T1000 (cell line): ENCODE data around the gene KNG1.
"Not testable (repeated sequence)": the region's sequence is repeated elsewhere in the genome, so short reads cannot be mapped to it uniquely, and the experiment has no call there.

Experiments
- DNase-seq: peaks from one replicate; lab custom pipeline; 2025; ENCODE audit warnings: mixed read lengths; lab: John Stamatoyannopoulos, UW

KNG1 gene

GRCh38 chr3:186710694-186711093 lies 6.5 kb upstream of the KNG1 start:
- not testable (repeated sequence) for DNase-seq

- DNase-seq = no peak
These were observed 3.7 kb upstream of the KNG1 start for GRCh38 chr3:186713499-186713898.

GRCh38 chr3:186719945-186720739 lies 3.0 kb downstream of the KNG1 start:
- DNase-seq = no peak

GRCh38 chr3:186722457-186722856 lies 5.3 kb downstream of the KNG1 start:
- DNase-seq = no peak

GRCh38 chr3:186724911-186725310 lies 7.8 kb downstream of the KNG1 start:
- no peak for DNase-seq

- DNase-seq = no peak
These were observed 15.1 kb downstream of the KNG1 start for GRCh38 chr3:186732169-186732766.

GRCh38 chr3:186742618-186743380 lies 25.6 kb downstream of the KNG1 start:
- no peak for DNase-seq

- no peak for DNase-seq
These were observed 26.5 kb downstream of the KNG1 start for GRCh38 chr3:186743666-186744065.

- no peak for DNase-seq
These were observed 28.8 kb downstream of the KNG1 start for GRCh38 chr3:186746008-186746407.

- DNase-seq = no peak
These were observed 33.2 kb downstream of the KNG1 start for GRCh38 chr3:186750316-186750715.

- DNase-seq = no peak
These were observed 34.3 kb downstream of the KNG1 start for GRCh38 chr3:186751480-186751879.

GRCh38 chr3:186754006-186754405 lies 36.8 kb downstream of the KNG1 start:
- DNase-seq = no peak

GRCh38 chr3:186754871-186755270 lies 37.7 kb downstream of the KNG1 start:
- DNase-seq = no peak

GRCh38 chr3:186757214-186757613 lies 40.1 kb downstream of the KNG1 start:
- no peak for DNase-seq

- no peak for DNase-seq
These were observed 40.6 kb downstream of the KNG1 start for GRCh38 chr3:186757686-186758220.

- no peak for DNase-seq
These were observed 42.2 kb downstream of the KNG1 start for GRCh38 chr3:186759231-186759930.

GRCh38 chr3:186760141-186760833 lies 43.1 kb downstream of the KNG1 start:
- DNase-seq = no peak

GRCh38 chr3:186760897-186761447 lies 43.8 kb downstream of the KNG1 start:
- no peak for DNase-seq

GRCh38 chr3:186772281-186772694 lies 55.1 kb downstream of the KNG1 start:
- DNase-seq = no peak

GRCh38 chr3:186772701-186773417 lies 55.7 kb downstream of the KNG1 start:
- DNase-seq = no peak
